ENCODE measurements around the gene RSRC1. TPM values are rescaled to one million over a fixed set of nuclear protein-coding genes. Genes with fewer than 3 reads are reported as not detected.

Gene RSRC1
- total RNA-seq, 1 experiment from 2014 or later: 37.9 TPM

GRCh38 chr3:158522221-158523136 is 412.6 kb downstream of the RSRC1 start:
- Histone ChIP-seq H2BK5ac (ENCODE audit: insufficient read length, low read length) (no peak overlapping the region), H3K79me1 (ENCODE audit: insufficient read depth, low read depth, low read length, poor library complexity, severe bottlenecking) (no peaks in the 10 kb centered on the region), H3K79me2 (ENCODE audit: insufficient read depth, low read length) (no peaks in the 10 kb centered on the region), H3K18ac (ENCODE audit: insufficient read length, low read depth, low read length) (no peak overlapping the region), H4K91ac (ENCODE audit: insufficient read length, low read depth, low read length) (no peak overlapping the region), H3K9ac (ENCODE audit: extremely low read depth, insufficient read length, low read length) (no peak overlapping the region), H3K27ac (ENCODE audit: insufficient read length, low read depth, low read length) (no peak overlapping the region), H3K56ac (ENCODE audit: insufficient read length, low read depth, low read length) (no peak overlapping the region), H2AFZ (ENCODE audit: low read length) (no peak overlapping the region), H4K20me1 (ENCODE audit: control insufficient read depth, insufficient read depth, insufficient read length) (no peaks in the 10 kb centered on the region), H2AK5ac (ENCODE audit: insufficient read length, low read length) (no peak overlapping the region), H3K14ac (ENCODE audit: insufficient read depth, low read length) (no peak overlapping the region), H3K9me3 (ENCODE audit: control insufficient read depth, low read depth, low read length) (no peaks in the 10 kb centered on the region), H2BK15ac (ENCODE audit: low read depth, low read length) (no peak overlapping the region), H3T11ph (ENCODE audit: low read length) (no peak overlapping the region), H3K4ac (ENCODE audit: low read depth, low read length) (no peak overlapping the region), H3K27me3 (ENCODE audit: insufficient read depth, low read length) (no peaks in the 10 kb centered on the region), H3K4me1 (ENCODE audit: insufficient read depth, low read length) (no peaks in the 10 kb centered on the region), H2BK120ac (ENCODE audit: low read depth, low read length, poor library complexity, severe bottlenecking) (no peak overlapping the region), H4K5ac (ENCODE audit: insufficient read length, low read depth, low read length) (no peak overlapping the region), H4K8ac (replicated peaks; ENCODE audit: insufficient read length, low read depth, low read length) (no peak overlapping the region), H3K23me2 (ENCODE audit: insufficient read length, low read depth, low read length, poor library complexity, severe bottlenecking) (no peaks in the 10 kb centered on the region), H2BK20ac (ENCODE audit: low read depth, low read length, poor library complexity, severe bottlenecking) (no peak overlapping the region), H3K4me2 (ENCODE audit: insufficient read depth, insufficient read length, low read length) (no peak overlapping the region), H3K23ac (ENCODE audit: insufficient read length, low read depth, low read length) (no peak overlapping the region), H2BK12ac (ENCODE audit: insufficient read length, low read depth, low read length) (no peak overlapping the region)
- no peaks in the 10 kb centered on the region for H3K27me3 Mint-ChIP-seq (ENCODE audit: low read depth)
- H3K9me3 Mint-ChIP-seq: peaks cover 4 to 6% of the 10 kb centered on the region in 2 experiments; a peak in 4 of 5 replicates
- no CpG with 5 or more reads among the region's 4 CpGs for WGBS (ENCODE audit: extremely low coverage, insufficient read length, low lambda C conversion rate)
- H3K4me3 Mint-ChIP-seq: no peak overlapping the region
- H3K4me1 Mint-ChIP-seq: no peaks in the 10 kb centered on the region
- no peak for TF ChIP-seq CTCF (conservative IDR thresholded peaks at IDR 0.05)
- DNase-seq: no peak
- H3K27ac Mint-ChIP-seq: peak overlapping the region in 1 of 3 experiments; percentile 7; a peak in 1 of 7 replicates
- H3K36me3 Mint-ChIP-seq (ENCODE audit: insufficient read depth in 1 of 3, low read depth in 3 of 3): peaks cover under 1 to 4% (median under 1%) of the 10 kb centered on the region in 3 experiments; a peak in 3 of 7 replicates
